ENCODE results near the gene RAB1B.
"Not testable (repeated sequence)": the region's sequence is repeated elsewhere in the genome, so short reads cannot be mapped to it uniquely, and the experiment has no call there.

RAB1B gene

GRCh38 chr11:66310803-66311440 is 42.5 kb downstream of the RAB1B start:
- not testable (repeated sequence) for H3K9ac ChIP-seq (ENCODE audit: low read length); H3K27me3 ChIP-seq (ENCODE audit: control insufficient read depth, insufficient read depth, low read length); H3K27ac ChIP-seq (ENCODE audit: low read depth, low read length); H3K4me1 ChIP-seq (ENCODE audit: control insufficient read depth, insufficient read depth, low read length); H3K36me3 ChIP-seq (ENCODE audit: control insufficient read depth, insufficient read depth, low read length); H3K4me3 ChIP-seq (ENCODE audit: low read length)

- peak overlapping the region; percentile 87 for H3K27ac ChIP-seq (ENCODE audit: low read depth, low read length)
- H3K27me3 ChIP-seq (ENCODE audit: control insufficient read depth, insufficient read depth, low read length), result no peaks in the 10 kb centered on the region
- H3K4me3 ChIP-seq (ENCODE audit: low read length), result peak overlapping the region; percentile 85
- H3K9ac ChIP-seq (ENCODE audit: low read length), result peak overlapping the region; percentile 32
- peaks cover 9% of the 10 kb centered on the region for H3K4me1 ChIP-seq (ENCODE audit: control insufficient read depth, insufficient read depth, low read length)
- H3K36me3 ChIP-seq (ENCODE audit: control insufficient read depth, insufficient read depth, low read length), result no peaks in the 10 kb centered on the region
Observed at GRCh38 chr11:66311470-66311964, 43.1 kb downstream of the RAB1B start.

- Histone ChIP-seq H3K36me3 (ENCODE audit: control insufficient read depth, insufficient read depth, low read length) (no peaks in the 10 kb centered on the region), H3K9ac (ENCODE audit: low read length) (peak overlapping the region; percentile 32), H3K27ac (ENCODE audit: low read depth, low read length) (peak overlapping the region; percentile 87), H3K4me1 (ENCODE audit: control insufficient read depth, insufficient read depth, low read length) (peaks cover 9% of the 10 kb centered on the region), H3K27me3 (ENCODE audit: control insufficient read depth, insufficient read depth, low read length) (no peaks in the 10 kb centered on the region), H3K4me3 (ENCODE audit: low read length) (peak overlapping the region; percentile 85)
Observed at GRCh38 chr11:66311965-66312548, 43.6 kb downstream of the RAB1B start.

- H3K36me3 ChIP-seq (ENCODE audit: control insufficient read depth, insufficient read depth, low read length), result no peaks in the 10 kb centered on the region
- H3K27ac ChIP-seq (ENCODE audit: low read depth, low read length), result peak overlapping the region; percentile 87
- H3K4me3 ChIP-seq (ENCODE audit: low read length), result peak overlapping the region; percentile 85
- H3K27me3 ChIP-seq (ENCODE audit: control insufficient read depth, insufficient read depth, low read length), result no peaks in the 10 kb centered on the region
- peaks cover 12% of the 10 kb centered on the region for H3K4me1 ChIP-seq (ENCODE audit: control insufficient read depth, insufficient read depth, low read length)
- peak overlapping the region; percentile 12 for H3K9ac ChIP-seq (ENCODE audit: low read length)
Observed at GRCh38 chr11:66312549-66313320, 44.3 kb downstream of the RAB1B start.

GRCh38 chr11:66313321-66314185 is 45.1 kb downstream of the RAB1B start:
- peaks cover 16% of the 10 kb centered on the region for H3K4me1 ChIP-seq (ENCODE audit: control insufficient read depth, insufficient read depth, low read length)

GRCh38 chr11:66314186-66314501 is 45.7 kb downstream of the RAB1B start:
- H3K4me1 ChIP-seq (ENCODE audit: control insufficient read depth, insufficient read depth, low read length), result peaks cover 16% of the 10 kb centered on the region
- no peaks in the 10 kb centered on the region for H3K36me3 ChIP-seq (ENCODE audit: control insufficient read depth, insufficient read depth, low read length)
- peak overlapping the region; percentile 74 for H3K27ac ChIP-seq (ENCODE audit: low read depth, low read length)
- H3K27me3 ChIP-seq (ENCODE audit: control insufficient read depth, insufficient read depth, low read length), result no peaks in the 10 kb centered on the region
- no peak overlapping the region for H3K9ac ChIP-seq (ENCODE audit: low read length)
- peak overlapping the region; percentile 26 for H3K4me3 ChIP-seq (ENCODE audit: low read length)

More at GRCh38 chr11:66313321-66314185, 45.1 kb downstream of the RAB1B start:
- peak overlapping the region; percentile 58 for H3K4me3 ChIP-seq (ENCODE audit: low read length)
- H3K9ac ChIP-seq (ENCODE audit: low read length), result no peak overlapping the region
- no peaks in the 10 kb centered on the region for H3K36me3 ChIP-seq (ENCODE audit: control insufficient read depth, insufficient read depth, low read length)
- no peaks in the 10 kb centered on the region for H3K27me3 ChIP-seq (ENCODE audit: control insufficient read depth, insufficient read depth, low read length)
- H3K27ac ChIP-seq (ENCODE audit: low read depth, low read length), result peak overlapping the region; percentile 74

GRCh38 chr11:66314561-66315497 is 46.4 kb downstream of the RAB1B start:
- peaks cover 16% of the 10 kb centered on the region for H3K4me1 ChIP-seq (ENCODE audit: control insufficient read depth, insufficient read depth, low read length)
- no peak overlapping the region for H3K27ac ChIP-seq (ENCODE audit: low read depth, low read length)
- H3K9ac ChIP-seq (ENCODE audit: low read length), result no peak overlapping the region
- H3K4me3 ChIP-seq (ENCODE audit: low read length), result peak overlapping the region; percentile 47
- no peaks in the 10 kb centered on the region for H3K27me3 ChIP-seq (ENCODE audit: control insufficient read depth, insufficient read depth, low read length)
- no peaks in the 10 kb centered on the region for H3K36me3 ChIP-seq (ENCODE audit: control insufficient read depth, insufficient read depth, low read length)

GRCh38 chr11:66315498-66315885 is 47.1 kb downstream of the RAB1B start:
- peaks cover 16% of the 10 kb centered on the region for H3K4me1 ChIP-seq (ENCODE audit: control insufficient read depth, insufficient read depth, low read length)
- H3K27ac ChIP-seq (ENCODE audit: low read depth, low read length), result no peak overlapping the region
- no peaks in the 10 kb centered on the region for H3K36me3 ChIP-seq (ENCODE audit: control insufficient read depth, insufficient read depth, low read length)
- no peaks in the 10 kb centered on the region for H3K27me3 ChIP-seq (ENCODE audit: control insufficient read depth, insufficient read depth, low read length)
- peak overlapping the region; percentile 47 for H3K4me3 ChIP-seq (ENCODE audit: low read length)
- no peak overlapping the region for H3K9ac ChIP-seq (ENCODE audit: low read length)

GRCh38 chr11:66315921-66316811 is 47.7 kb downstream of the RAB1B start:
- H3K9ac ChIP-seq (ENCODE audit: low read length), result peak overlapping the region; percentile 32
- peak overlapping the region; percentile 47 for H3K4me3 ChIP-seq (ENCODE audit: low read length)
- no peaks in the 10 kb centered on the region for H3K36me3 ChIP-seq (ENCODE audit: control insufficient read depth, insufficient read depth, low read length)
- H3K4me1 ChIP-seq (ENCODE audit: control insufficient read depth, insufficient read depth, low read length), result peaks cover 16% of the 10 kb centered on the region
- H3K27ac ChIP-seq (ENCODE audit: low read depth, low read length), result peak overlapping the region; percentile 94
- H3K27me3 ChIP-seq (ENCODE audit: control insufficient read depth, insufficient read depth, low read length), result no peaks in the 10 kb centered on the region

GRCh38 chr11:66316849-66317251 is 48.4 kb downstream of the RAB1B start, which contains the start of gene CD248:
CD248 (minus strand) TSS chr11:66317044; CDS start chr11:66317027, 17 bp downstream.
- Histone ChIP-seq H3K4me3 (ENCODE audit: low read length) (peak within 1 kb of the TSS; percentile 50), H3K4me1 (ENCODE audit: control insufficient read depth, insufficient read depth, low read length) (peaks cover 16% of the 10 kb centered on the region)

More at GRCh38 chr11:66316849-66317251, 48.4 kb downstream of the RAB1B start, which contains the start of gene CD248:
- Histone ChIP-seq H3K36me3 (ENCODE audit: control insufficient read depth, insufficient read depth, low read length) (no peaks in the 10 kb centered on the region), H3K9ac (ENCODE audit: low read length) (peak within 1 kb of the TSS; percentile 40), H3K27me3 (ENCODE audit: control insufficient read depth, insufficient read depth, low read length) (no peaks in the 10 kb centered on the region), H3K27ac (ENCODE audit: low read depth, low read length) (peak within 1 kb of the TSS; percentile 94)

Measured in rectal smooth muscle tissue (tissue), 1 donor.